K562 (cell line): ENCODE data around the gene VWA3B. TPM values are rescaled to one million over a fixed set of nuclear protein-coding genes. Genes with fewer than 3 reads are reported as not detected.

Experiments
- ATAC-seq: fragments of 200-7000 bp; cut with Tn5 transposase; 3 replicates; pipeline ENCODE4 v1.9.1; 2020; ENCODE audit warnings: moderate library complexity
- BruUV-seq: library from RNA; stranded (reverse); fragments of 400-500 nt; replicated peaks from 2 replicates; lab custom pipeline; 2021; lab: Mats Ljungman, UMichigan
- CTCF ChIA-PET: fragments of 300-600 bp; formaldehyde crosslinking; extraction: SDS; loops from one replicate; lab custom pipeline; 2021; ENCODE audit warnings: low intra/inter-chr PET ratio; lab: Yijun Ruan, JAX
- POLR2A ChIA-PET: fragments of 300-600, 350-650 bp; sonication (Branson Sonifier 250); formaldehyde crosslinking; extraction: SDS; loops from one replicate; lab custom pipeline; 2021; ENCODE audit warnings: antibody characterized with exemption, inconsistent platforms; lab: Yijun Ruan, JAX
- DNase-seq, 4 experiments: peaks; one replicate each; pipeline versions ENCODE4 v3.0.0 to v3.0.0-alpha.2; 2011 to 2018; ENCODE audit warnings: low spot score in 3 of 4, mixed read lengths in 3 of 4; ENCODE audit errors: extremely low read depth in 1 of 4
- FAIRE-seq: peaks from 2 replicates; lab custom pipeline; 2011; peaks lifted over from hg19 to GRCh38; lab: Jason Lieb, UNC
- H2AFZ ChIP-seq: 2 replicates; pipeline ENCODE4 v1.6.0; 2011; ENCODE audit warnings: low read depth, low read length, control low read depth, inconsistent platforms
- H3K27ac ChIP-seq: fragments of 200-600 bp; 3 replicates; pipeline ENCODE4 v1.8.0; 2011; ENCODE audit warnings: low read depth, mild to moderate bottlenecking, control low read depth, inconsistent platforms, low read length, moderate library complexity, mixed read lengths; ENCODE audit errors: extremely low read depth
- H3K27me3 ChIP-seq, 2 experiments: fragments of 300-600 bp in 1 of 2; 2 replicates in 1 of 2; 3 replicates in 1 of 2; pipeline versions ENCODE4 v1.6.0 to v1.8.0; 2011; ENCODE audit warnings: inconsistent platforms in 2 of 2, low read length in 2 of 2, mild to moderate bottlenecking in 1 of 2, mixed read lengths in 1 of 2, moderate library complexity in 1 of 2; ENCODE audit not compliant: control insufficient read depth in 2 of 2, insufficient read depth in 2 of 2
- H3K36me3 ChIP-seq: fragments of 300-600 bp; 3 replicates; pipeline ENCODE4 v1.8.0; 2011; ENCODE audit warnings: mild to moderate bottlenecking, low read length, inconsistent platforms; ENCODE audit not compliant: control insufficient read depth, insufficient read depth
- H3K4me1 ChIP-seq, 2 experiments: fragments of 200-600 bp in 1 of 2; replicated peaks in 1 of 2; 2 replicates in 1 of 2; 3 replicates in 1 of 2; pipeline versions ENCODE4 v1.5.1 to v1.8.0; 2011; ENCODE audit warnings: inconsistent platforms in 2 of 2, low read length in 2 of 2, mild to moderate bottlenecking in 1 of 2, mixed read lengths in 1 of 2, moderate library complexity in 1 of 2; ENCODE audit not compliant: control insufficient read depth in 2 of 2, insufficient read depth in 2 of 2
- H3K4me2 ChIP-seq: 2 replicates; pipeline ENCODE4 v1.6.1; 2011; ENCODE audit warnings: low read length, control low read depth, inconsistent platforms, mixed read lengths; ENCODE audit not compliant: insufficient read depth
- H3K4me3 ChIP-seq: fragments of 200-600 bp; sonication (generic), shearing (Covaris generic); 2 replicates; pipeline ENCODE4 v1.5.1; 2016; ENCODE audit warnings: control low read depth, inconsistent platforms
- H3K79me2 ChIP-seq: fragments of 200-600 bp; 3 replicates; pipeline ENCODE4 v1.8.0; 2011; ENCODE audit warnings: low read length, inconsistent platforms; ENCODE audit not compliant: control insufficient read depth, insufficient read depth
- H3K9ac ChIP-seq, 2 experiments: 2 replicates each; pipeline versions ENCODE4 v1.6.0 to v1.6.1; 2011; ENCODE audit warnings: low read depth in 2 of 2, low read length in 2 of 2, control low read depth in 1 of 2, inconsistent platforms in 1 of 2, mild to moderate bottlenecking in 1 of 2, mixed read lengths in 1 of 2; ENCODE audit not compliant: insufficient read depth in 1 of 2
- H3K9me1 ChIP-seq: one replicate; pipeline ENCODE4 v1.6.0; 2011; ENCODE audit warnings: inconsistent platforms, mild to moderate bottlenecking, low read length, moderate library complexity; ENCODE audit not compliant: control insufficient read depth, insufficient read depth
- H3K9me3 ChIP-seq: replicated peaks from 2 replicates; pipeline ENCODE4 v1.5.1; 2011; ENCODE audit warnings: low read depth, low read length, inconsistent platforms; ENCODE audit not compliant: control insufficient read depth, insufficient read depth
- H4K20me1 ChIP-seq: replicated peaks from 2 replicates; pipeline ENCODE4 v1.6.1; 2011; ENCODE audit warnings: low read length, inconsistent platforms, mixed read lengths; ENCODE audit not compliant: control insufficient read depth, insufficient read depth
- TSC22D4 ChIP-seq: fragments of 450-650 bp; IDR thresholded peaks from 2 replicates; pipeline ENCODE4 v1.6.1; 2016; ENCODE audit warnings: missing genetic modification characterization, missing biosample characterization, control low read depth
- U2AF1 ChIP-seq: fragments of 200-400 bp; formaldehyde crosslinking; optimal IDR thresholded peaks from 2 replicates; pipeline ENCODE3; 2017; ENCODE audit warnings: mild to moderate bottlenecking, low read depth, low read length, moderate library complexity
- ZFP1 ChIP-seq: fragments of 450-650 bp; formaldehyde crosslinking; IDR thresholded peaks from 2 replicates; pipeline ENCODE4 v1.4.0; 2020; ENCODE audit warnings: mild to moderate bottlenecking, mixed read lengths
- ZKSCAN1 ChIP-seq: fragments of 150-350 bp; IDR thresholded peaks from 2 replicates; pipeline ENCODE4 v1.6.1; 2016; ENCODE audit warnings: low read depth, low read length
- in situ Hi-C: fragments of 300-500 bp; cut with MboI; formaldehyde crosslinking; loops from 4 replicates; pipeline ENCODE4 v1.15.0; 2018; ENCODE audit warnings: inconsistent platforms, mixed read lengths
- intact Hi-C: fragments of 100-400 bp; cut with micrococcal nuclease; formaldehyde crosslinking; loops from 2 replicates; pipeline ENCODE4 v1.14.2; 2022
- polyA plus RNA-seq, 8 experiments: library from polyadenylated mRNA; depleted of rRNA in 4 of 8; stranded (reverse) in 5 of 8; unstranded in 3 of 8; fragments of >200 nt; fragmentation: Nextera tagmentation in 2 of 8; fragmentation: Illumina TruSeq in 1 of 8; extraction: Ambion mirVana in 2 of 8; extraction: Trizol in 1 of 8; gene quantifications; 2 replicates each; pipeline versions ENCODE4 v1.2.1 to v1.2.3, GENCODE V29; 2011 to 2014; ENCODE audit warnings: inconsistent platforms in 1 of 8, missing spikeins in 1 of 8
- total RNA-seq, 7 experiments: library from RNA; depleted of rRNA in 6 of 7; stranded (reverse); fragments of >200 nt in 6 of 7; fragmentation: Illumina TruSeq in 2 of 7; extraction: Trizol in 2 of 7; gene quantifications; 2 replicates each; pipeline versions ENCODE4 v1.2.1 to v1.2.3, GENCODE V29; 2011 to 2021; ENCODE audit warnings: low replicate concordance in 1 of 7
- TF ChIP-seq, protein P1 (sequence below): sonication (generic); formaldehyde crosslinking; IDR thresholded peaks from 2 replicates; pipeline ENCODE4 v1.8.0; 2023; ENCODE audit warnings: missing genetic modification reagents, mild to moderate bottlenecking, borderline replicate concordance

Gene VWA3B
- total and polyA plus RNA-seq, 9 of the 15 experiments (the other 6 are each of a cell fraction or from before 2014, with no cell fraction given), result not detected

GRCh38 chr2:98247383-98247782, 160.4 kb downstream of the VWA3B start:
- no peaks in the 10 kb centered on the region for H3K79me2 ChIP-seq
- H3K4me2 ChIP-seq, result no peak overlapping the region
- peaks cover 0 to 7% of the 10 kb centered on the region in 2 experiments; a peak in 1 of 5 replicates for H3K27me3 ChIP-seq
- ChIA-PET CTCF (no interaction called here), POLR2A (no interaction called here)
- no peaks in the 10 kb centered on the region for H3K9me1 ChIP-seq
- intact Hi-C loops, result no loop called here
- H2AFZ ChIP-seq, result no peak overlapping the region
- H3K4me1 ChIP-seq, result no peaks in the 10 kb centered on the region
- no peak overlapping the region for H3K9ac ChIP-seq
- no peaks in the 10 kb centered on the region for H3K36me3 ChIP-seq
- no peak for ATAC-seq
- in situ Hi-C loops, result no loop called here
- H3K9me3 ChIP-seq, result no peaks in the 10 kb centered on the region
- DNase-seq, result no peak
- no TSS peak for BruUV-seq
- no peaks in the 10 kb centered on the region for H4K20me1 ChIP-seq
- FAIRE-seq, result no peak
- TF ChIP-seq ZKSCAN1 (no peak), TSC22D4 (no peak), ZFP1 (peak; percentile 91), U2AF1 (no peak)
- TF ChIP-seq, protein P1, sequence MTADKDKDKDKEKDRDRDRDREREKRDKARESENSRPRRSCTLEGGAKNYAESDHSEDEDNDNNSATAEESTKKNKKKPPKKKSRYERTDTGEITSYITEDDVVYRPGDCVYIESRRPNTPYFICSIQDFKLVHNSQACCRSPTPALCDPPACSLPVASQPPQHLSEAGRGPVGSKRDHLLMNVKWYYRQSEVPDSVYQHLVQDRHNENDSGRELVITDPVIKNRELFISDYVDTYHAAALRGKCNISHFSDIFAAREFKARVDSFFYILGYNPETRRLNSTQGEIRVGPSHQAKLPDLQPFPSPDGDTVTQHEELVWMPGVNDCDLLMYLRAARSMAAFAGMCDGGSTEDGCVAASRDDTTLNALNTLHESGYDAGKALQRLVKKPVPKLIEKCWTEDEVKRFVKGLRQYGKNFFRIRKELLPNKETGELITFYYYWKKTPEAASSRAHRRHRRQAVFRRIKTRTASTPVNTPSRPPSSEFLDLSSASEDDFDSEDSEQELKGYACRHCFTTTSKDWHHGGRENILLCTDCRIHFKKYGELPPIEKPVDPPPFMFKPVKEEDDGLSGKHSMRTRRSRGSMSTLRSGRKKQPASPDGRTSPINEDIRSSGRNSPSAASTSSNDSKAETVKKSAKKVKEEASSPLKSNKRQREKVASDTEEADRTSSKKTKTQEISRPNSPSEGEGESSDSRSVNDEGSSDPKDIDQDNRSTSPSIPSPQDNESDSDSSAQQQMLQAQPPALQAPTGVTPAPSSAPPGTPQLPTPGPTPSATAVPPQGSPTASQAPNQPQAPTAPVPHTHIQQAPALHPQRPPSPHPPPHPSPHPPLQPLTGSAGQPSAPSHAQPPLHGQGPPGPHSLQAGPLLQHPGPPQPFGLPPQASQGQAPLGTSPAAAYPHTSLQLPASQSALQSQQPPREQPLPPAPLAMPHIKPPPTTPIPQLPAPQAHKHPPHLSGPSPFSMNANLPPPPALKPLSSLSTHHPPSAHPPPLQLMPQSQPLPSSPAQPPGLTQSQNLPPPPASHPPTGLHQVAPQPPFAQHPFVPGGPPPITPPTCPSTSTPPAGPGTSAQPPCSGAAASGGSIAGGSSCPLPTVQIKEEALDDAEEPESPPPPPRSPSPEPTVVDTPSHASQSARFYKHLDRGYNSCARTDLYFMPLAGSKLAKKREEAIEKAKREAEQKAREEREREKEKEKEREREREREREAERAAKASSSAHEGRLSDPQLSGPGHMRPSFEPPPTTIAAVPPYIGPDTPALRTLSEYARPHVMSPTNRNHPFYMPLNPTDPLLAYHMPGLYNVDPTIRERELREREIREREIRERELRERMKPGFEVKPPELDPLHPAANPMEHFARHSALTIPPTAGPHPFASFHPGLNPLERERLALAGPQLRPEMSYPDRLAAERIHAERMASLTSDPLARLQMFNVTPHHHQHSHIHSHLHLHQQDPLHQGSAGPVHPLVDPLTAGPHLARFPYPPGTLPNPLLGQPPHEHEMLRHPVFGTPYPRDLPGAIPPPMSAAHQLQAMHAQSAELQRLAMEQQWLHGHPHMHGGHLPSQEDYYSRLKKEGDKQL (CRISPR knock-in tag), result no peak
- TF ChIP-seq, all 486 proteins: peak for 1
- H3K27ac ChIP-seq, result no peak overlapping the region
- H3K4me3 ChIP-seq, result no peak overlapping the region
